Pulmonary artery endothelial cell (primary cell): ENCODE measurements around the gene GALC. TPM values are rescaled to one million over a fixed set of nuclear protein-coding genes. Genes with fewer than 3 reads are reported as not detected.
A peak's percentile ranks its signal among the peaks of the same experiment; 100 is the strongest.

ENCODE experiments used
- DNase-seq: peaks from one replicate; pipeline ENCODE4 v3.0.0-alpha.2; 2011; ENCODE audit warnings: low read depth, low spot score
- total RNA-seq: library from RNA; depleted of rRNA; stranded (reverse); fragments of >200 nt; gene quantifications from 2 replicates; pipeline ENCODE4 v1.2.3, GENCODE V29; 2014

GALC gene
- total RNA-seq, 1 donor from 2014 or later = 16.9 TPM

DNA sequence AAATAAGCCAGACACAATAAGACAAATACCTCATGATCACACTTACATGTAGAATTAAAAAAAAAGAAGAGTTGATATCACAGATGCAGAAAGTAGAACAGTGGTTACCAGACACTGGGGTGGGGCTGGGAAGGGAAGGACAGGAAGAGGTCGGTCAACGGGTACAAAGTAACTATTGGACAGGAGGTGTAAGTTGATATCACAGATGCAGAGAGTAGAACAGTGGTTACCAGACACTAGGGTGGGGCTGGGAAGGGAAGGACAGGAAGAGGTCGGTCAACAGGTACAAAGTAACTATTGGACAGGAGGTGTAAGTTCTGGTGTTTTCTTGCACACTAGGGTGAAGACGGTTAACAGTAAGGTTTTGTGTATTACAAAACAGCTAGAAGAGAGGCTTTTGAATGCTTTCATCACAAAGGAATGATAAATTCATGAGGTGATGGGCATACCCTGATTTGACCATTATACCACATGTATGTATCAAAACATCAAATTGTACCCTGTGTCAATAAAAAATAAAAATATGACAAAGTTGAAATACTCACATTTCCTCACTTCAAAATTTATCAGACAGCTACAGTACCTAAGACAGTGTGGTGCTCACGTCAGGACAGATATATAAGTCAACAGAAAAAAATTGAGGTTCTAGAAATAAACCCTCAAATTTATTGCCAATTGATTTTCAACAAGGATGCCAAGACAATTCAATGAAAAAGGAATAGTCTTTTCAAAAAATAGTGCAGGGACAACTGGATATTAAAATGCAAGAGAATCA lies 32.8 kb downstream of the GALC start:
- no peak for DNase-seq

- no peak for DNase-seq
Measured at GRCh38 chr14:87955501-87955900, 37.5 kb downstream of the GALC start.

DNA sequence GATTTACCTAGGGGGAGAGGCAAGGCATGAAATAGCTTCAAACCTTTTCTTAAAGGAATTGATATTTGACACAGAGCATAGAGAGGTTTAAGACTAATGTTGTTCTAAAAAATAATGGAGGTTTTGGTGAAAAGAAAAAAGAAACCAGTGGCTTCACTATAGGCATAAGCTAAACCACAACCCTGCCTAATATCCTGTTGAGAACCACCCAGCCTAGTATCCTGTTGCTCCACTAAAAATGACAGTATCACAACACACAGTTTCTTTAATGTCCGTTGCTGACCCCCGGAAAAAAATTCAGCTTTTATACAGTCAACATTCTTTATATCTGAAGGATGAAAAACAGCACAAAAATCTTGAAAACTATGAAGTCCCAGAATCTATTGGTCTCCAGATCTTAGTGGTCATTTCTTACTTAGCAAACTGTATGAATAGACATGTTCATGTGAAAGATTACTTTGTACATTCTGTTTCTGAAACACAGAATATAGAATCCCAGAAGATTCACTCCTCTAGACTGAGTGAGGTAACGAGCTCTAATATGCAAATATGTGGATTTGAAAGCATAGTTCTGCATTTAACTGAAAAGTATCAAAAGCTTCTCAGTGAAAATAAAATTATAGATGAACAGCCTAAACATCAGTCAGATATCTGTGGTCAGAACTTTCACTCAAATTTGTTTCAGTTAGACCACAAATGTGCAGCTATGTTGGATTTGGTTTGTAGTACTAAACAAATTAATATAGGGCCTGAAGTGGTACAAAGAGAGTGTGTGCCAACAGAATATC lies 40.5 kb downstream of the GALC start:
- DNase-seq = no peak

GRCh38 chr14:87944987-87945604 lies 47.9 kb downstream of the GALC start:
- DNase-seq = peak; percentile 20

GRCh38 chr14:87940894-87941293 lies 52.1 kb downstream of the GALC start:
- no peak for DNase-seq

DNA sequence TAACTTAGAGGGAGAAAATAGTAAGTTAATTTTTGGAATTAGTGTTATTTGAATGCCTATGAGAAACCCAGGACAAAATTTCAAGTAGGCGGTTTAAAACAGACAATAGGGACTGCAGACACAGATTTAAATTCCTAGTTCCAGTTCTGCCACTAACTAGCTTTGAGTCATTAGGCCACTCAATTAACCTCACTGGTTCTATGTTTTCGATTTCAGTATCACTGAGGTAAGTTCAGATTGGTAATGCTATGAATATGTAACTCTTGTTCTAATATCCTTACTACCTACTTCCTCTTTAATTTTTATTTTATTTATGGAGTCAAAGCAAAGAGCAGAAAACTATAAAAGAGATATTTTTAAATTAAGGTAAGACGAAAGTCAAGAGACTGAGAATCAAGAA lies 52.6 kb downstream of the GALC start:
- no peak for DNase-seq

GRCh38 chr14:87935886-87936285 lies 57.1 kb downstream of the GALC start:
- no peak for DNase-seq

GRCh38 chr14:87935081-87935828 lies 57.7 kb downstream of the GALC start:
- DNase-seq = no peak

DNA sequence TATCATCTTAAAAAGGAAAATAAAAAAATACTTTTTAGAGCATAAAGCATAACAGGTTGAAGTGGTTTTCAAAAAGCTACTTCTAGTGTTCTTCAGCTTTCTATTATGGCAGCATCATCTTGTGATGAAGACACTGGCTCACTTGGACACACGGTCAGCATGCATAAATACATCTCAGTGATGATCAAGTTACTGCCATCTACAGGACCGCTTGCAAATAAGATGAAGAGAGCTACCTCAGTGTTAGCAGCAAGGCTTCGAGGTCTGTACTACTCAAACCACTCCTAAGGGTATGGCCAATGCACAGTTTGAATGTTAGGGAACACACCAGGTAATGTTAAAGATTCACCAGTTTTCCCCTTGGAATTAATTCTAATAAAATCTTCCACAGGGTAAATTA lies 58.8 kb downstream of the GALC start:
- no peak for DNase-seq

- no peak for DNase-seq
Measured at GRCh38 chr14:87916886-87917275, 76.1 kb downstream of the GALC start.

DNA sequence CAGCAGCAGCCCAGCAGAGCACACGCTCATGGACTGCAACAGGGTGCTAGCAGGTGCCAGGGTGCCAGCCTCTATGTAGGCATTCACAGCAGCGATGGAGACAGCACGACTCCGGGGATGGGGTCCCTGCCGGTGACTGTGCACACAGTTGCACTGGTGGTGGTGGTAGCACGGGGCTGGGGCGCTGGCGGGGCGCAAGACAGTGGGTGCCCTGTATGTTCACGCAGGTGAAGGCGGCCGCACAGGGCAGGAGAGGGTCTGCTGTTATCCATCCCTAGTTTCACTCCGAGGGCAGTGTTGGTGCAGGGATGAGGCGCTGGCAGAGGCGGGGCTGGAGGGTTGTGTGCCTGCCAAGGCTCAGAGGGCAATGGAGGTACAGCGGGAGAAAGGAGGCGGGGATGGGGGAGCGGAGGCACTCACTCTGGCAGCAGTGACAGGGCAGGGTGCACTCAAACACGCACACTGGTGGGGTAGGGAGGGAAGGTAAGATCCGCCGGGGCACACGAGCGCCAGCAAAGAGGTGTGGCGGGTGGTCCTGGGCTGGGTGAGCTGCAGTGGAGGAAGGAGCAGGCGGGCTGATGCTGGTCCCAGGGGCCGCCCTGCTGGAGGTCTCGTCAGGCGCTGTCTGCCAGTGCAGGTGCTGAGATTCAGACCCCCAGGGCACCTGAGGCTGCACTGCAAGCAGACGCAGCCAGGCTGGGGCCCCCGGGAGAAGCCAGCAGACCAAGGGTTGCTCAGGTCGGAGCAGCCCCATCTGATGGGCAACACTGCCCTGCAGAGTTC lies 76.7 kb downstream of the GALC start:
- DNase-seq = no peak

DNA sequence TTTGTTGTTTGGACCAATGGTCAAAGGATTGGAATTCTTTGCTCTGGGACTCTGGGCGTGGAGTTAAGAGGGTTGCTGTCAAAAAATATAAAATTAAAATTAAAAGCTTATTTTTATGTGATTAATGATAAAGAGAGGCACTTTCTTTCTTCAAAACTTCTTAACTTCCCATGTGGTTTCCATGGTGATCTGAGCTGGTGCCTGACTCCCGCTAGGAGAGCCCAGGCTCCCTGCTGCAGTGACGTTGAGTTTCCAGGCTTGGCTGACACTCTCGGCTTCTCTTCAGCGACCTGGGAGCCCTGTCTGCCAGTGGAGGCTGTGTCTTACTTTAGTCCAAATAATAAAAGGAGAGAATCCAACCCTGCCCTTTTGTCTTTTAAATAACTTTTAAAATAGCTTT lies 84.4 kb downstream of the GALC start:
- DNase-seq = no peak

- no peak for DNase-seq
Measured at GRCh38 chr14:87901652-87902051, 91.3 kb downstream of the GALC start.

DNA sequence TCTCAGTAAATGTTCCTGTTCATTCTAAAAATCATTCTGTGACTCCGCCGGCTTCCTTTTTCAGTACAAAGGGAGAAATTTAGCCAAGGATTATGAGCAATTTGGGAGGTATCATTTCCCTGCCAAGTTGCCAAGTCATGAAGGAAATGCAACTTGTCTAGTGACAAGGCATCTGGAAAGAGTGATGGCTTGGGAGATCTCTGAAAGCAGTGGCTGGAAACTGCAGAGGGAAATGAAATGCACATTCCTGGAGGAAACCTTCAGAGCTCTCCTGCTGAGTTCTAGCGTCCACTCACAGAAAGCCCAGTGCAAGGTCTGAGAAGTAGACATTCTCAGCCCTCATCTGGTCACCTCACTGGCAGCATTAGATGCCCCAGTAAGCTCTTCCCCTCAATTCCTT lies 91.7 kb downstream of the GALC start:
- no peak for DNase-seq

GRCh38 chr14:87899228-87899627 lies 93.8 kb downstream of the GALC start:
- DNase-seq = no peak

DNA sequence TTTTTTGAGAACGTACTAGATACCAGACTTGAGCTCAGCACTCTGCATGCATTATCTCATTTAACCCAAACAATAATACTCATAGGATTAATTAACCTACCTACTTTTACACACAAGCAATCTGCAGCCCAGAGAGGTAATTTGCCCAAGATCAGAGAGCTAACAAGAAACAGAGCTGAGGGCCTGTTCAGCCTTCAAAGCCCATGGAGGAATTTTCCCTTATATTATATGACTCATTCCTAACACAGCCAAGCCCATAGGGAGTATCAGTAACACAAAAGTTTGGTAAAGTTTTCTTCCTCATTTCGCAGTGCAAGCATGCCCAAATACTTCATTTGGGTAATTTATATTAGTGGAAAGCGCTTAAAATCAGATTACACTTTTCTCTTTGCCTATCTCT lies 94.7 kb downstream of the GALC start:
- DNase-seq = no peak

DNA sequence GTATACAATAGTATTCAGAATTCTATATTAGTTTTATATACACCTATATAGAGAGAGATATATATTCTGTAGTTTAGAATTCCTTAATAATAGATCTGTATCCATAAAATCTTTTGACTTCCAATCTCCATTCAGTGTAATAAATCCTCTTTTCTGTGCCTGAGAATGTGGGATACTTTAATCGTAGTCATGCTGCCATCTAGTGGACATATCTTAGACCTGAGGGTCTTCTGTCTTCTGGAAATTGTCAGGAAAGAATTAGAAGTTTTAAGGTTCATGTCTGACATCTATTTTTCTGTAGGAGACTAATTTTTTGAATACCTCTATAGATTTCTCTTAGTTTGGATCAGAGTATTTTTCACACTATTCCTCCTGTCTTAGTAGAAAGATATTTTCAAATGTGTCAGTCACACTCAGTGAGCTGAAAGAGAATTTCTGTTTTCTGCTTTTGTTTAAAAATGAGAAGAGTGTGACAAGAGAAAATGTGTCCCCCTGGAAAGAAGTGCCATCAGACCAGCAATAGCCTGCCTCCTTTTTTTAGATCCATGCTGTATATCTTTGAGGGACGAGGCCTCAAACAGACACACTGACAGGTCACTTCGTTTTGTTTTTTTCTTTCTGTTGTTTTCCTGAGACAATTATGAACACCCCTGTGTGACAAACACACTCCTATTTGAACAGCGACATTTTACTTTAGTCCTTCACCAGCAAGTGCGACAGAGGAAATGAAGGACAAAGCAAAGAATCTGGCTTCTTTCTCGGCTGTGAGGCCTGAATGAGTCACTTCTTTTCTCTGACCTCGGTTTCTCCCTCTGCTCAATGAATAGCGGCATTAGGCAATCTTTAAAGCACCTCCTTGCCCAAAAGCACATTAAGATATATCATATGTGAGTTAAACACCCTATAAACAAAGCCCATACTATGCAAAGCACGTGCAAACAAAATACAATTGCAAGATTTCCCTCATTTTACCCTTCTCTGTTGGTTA lies 96.3 kb downstream of the GALC start:
- peak; percentile 20 for DNase-seq

DNA sequence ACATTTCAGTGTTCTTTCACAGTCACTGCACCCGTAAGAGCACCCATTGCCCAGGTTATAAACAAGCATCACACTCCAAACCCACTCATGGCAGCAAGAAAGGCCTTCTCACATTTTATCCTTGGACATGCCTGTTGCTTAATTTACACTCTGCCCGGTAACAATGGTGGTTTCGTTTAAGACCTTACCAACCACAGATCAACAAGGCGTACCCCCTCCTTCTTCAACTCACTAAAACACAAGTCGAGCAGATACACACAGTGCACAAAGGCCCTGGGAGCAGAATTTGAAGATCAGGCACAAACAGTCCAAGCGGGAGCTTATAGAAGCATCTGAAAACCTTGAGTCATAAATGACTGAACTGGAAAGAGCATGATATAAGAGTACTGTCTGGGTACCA lies 98.1 kb downstream of the GALC start:
- no peak for DNase-seq

DNA sequence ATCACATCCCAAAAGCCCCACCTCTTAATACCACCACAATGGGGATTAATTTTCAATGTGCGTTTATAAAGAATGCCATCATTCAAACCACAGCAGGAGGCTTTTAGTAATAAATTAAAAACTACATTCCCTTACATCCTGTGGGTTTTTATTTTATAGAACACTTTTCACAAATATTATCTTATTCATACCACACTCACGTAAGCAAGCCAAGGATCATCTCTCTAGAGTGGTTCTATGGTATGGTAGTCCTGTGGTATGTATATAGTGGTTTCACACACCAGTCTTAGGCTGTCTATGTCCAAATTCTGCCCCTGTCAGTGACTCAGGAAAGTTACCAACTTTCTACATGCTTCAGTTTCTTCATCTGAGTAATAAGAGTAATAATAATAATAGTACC lies 100.2 kb downstream of the GALC start:
- DNase-seq = no peak
